Thyroid gland (tissue), 4 donors: ENCODE results near the gene CHMP6.

Experiments used
- CTCF ChIP-seq, 6 experiments: fragments of 200-600 bp in 3 of 6; fragments of 450-650 bp in 3 of 6; sonication (generic) in 3 of 6; IDR thresholded peaks; one replicate each; pipeline ENCODE4 v1.5.1; 2016 to 2019; ENCODE audit warnings: antibody characterized with exemption in 6 of 6, mild to moderate bottlenecking in 2 of 6, inconsistent platforms in 1 of 6, moderate library complexity in 1 of 6
- POLR2A ChIP-seq, 2 donors: fragments of 450-650 bp; IDR thresholded peaks; one replicate each; pipeline ENCODE4 v1.6.1; 2017; ENCODE audit warnings: antibody characterized with exemption in 2 of 2, mild to moderate bottlenecking in 2 of 2, moderate library complexity in 1 of 2

GRCh38 chr17:80986046-80986445 is 5.6 kb upstream of the CHMP6 start:
- no peak for TF ChIP-seq CTCF (IDR thresholded peaks at IDR 0.05)
- TF ChIP-seq POLR2A (IDR thresholded peaks at IDR 0.05), result no peak
